ENCODE data around the gene DIAPH2.

- TF ChIP-seq CTCF (IDR thresholded peaks at IDR 0.05; ENCODE audit: low read depth, low read length, poor library complexity, severe bottlenecking) (no peak), EZH2phosphoT487 (IDR thresholded peaks at IDR 0.05; ENCODE audit: borderline replicate concordance, low read length) (no peak)
These were observed 411.7 kb downstream of the DIAPH2 start for GRCh38 chrX:97096385-97096784.

All from DOHH2 (cell line).